ENCODE data around the gene MILR1.
"Not testable (repeated sequence)": the region's sequence is repeated elsewhere in the genome, so short reads cannot be mapped to it uniquely, and the experiment has no call there.

MILR1 gene

DNA sequence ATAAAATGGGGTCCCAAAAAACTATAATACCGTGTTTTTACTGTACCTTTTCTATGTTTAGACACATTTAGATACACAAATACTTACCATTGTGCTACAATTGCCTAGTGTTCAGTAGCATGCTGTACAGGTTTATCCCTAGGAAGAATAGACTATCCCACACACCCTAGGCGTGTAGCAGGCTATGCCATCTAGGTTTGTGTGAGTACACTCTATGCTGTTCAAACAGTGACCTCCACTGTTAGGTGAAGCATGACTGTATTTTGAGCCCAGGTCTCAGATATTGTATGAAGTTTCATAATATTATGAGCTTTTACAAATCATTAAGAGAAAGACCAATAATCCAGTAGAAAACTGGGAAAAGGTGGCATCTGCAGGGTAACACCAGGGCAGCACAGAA is 23.6 kb downstream of the MILR1 start:
- no peak for DNase-seq (ENCODE audit: low read depth)

DNA sequence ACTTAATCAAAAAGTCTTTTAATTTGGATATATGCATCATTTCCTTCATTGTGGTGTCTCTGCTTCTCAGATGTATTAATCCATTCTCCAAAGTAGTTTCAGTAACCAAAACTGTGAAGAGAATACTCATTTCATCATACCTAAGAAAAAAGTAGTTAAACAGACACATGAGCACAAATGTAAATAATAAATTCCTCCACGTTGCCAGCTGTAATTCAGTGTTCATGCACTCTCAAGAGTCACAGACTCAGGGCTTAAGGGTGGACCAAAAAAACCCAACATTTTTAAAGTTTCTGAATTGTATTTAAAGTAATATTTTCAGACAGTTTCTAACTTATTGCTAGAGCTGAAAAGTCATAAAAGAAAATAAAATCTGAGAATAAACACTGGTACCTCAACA is 28.9 kb downstream of the MILR1 start:
- DNase-seq (ENCODE audit: low read depth), result no peak

DNA sequence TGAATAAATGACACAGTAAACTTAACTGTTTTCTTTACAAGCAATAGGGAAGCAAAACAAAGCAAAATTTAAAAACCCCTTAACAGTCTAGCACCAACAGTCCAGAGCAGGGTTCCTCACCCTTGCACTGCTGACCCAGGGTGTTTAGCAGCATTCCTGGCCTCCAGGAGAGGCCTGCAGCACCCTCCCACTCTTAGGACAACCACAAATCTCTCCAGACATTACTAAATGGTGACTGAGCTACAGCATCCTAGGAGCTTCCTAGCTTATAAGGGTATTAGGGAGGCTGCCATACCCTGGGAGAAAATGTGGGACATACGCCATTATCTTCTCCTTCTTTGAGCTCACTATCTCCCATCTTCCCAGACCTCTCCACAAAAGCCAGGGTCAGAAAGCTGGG is 32.0 kb downstream of the MILR1 start:
- no peak for DNase-seq (ENCODE audit: low read depth)

DNA sequence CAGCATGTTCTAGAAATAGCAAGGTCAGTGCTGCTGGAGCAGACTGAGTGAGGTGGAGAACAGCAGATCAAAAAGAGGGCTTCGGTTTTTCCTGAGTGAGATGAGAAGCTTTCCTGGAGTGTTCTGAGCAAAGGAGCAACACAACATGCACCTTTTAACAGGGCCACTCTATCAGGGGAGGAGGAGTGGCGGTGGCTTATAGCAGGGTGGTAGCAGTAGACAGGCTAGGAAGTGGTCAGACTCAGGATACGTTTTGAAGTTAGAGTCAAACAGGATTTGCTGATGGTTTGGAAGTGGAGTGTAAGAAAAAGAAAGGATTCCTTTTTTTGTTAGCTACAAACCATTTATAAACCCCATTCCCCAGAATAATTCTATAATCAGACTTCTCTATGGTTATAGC is 35.5 kb downstream of the MILR1 start:
- DNase-seq (ENCODE audit: low read depth), result no peak

DNA sequence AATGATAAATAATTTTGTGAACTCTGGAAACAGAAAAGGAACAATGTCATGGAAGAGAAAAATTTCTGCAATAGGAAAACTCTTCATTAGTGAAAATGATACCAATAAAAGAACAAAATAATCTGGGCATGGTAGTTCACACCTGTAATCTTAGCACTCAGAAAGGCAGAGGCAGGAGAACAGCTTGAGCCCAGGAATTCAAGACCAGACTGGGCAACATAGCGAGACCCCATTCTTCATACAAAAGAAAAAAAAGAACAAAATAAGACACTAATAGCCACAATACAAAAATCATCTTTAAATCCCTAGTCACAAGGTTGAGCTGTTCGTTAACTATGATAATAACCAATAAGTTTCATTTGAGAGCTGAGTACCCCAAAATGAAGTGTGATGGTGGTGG is 39.4 kb downstream of the MILR1 start:
- no peak for DNase-seq (ENCODE audit: low read depth)

DNA sequence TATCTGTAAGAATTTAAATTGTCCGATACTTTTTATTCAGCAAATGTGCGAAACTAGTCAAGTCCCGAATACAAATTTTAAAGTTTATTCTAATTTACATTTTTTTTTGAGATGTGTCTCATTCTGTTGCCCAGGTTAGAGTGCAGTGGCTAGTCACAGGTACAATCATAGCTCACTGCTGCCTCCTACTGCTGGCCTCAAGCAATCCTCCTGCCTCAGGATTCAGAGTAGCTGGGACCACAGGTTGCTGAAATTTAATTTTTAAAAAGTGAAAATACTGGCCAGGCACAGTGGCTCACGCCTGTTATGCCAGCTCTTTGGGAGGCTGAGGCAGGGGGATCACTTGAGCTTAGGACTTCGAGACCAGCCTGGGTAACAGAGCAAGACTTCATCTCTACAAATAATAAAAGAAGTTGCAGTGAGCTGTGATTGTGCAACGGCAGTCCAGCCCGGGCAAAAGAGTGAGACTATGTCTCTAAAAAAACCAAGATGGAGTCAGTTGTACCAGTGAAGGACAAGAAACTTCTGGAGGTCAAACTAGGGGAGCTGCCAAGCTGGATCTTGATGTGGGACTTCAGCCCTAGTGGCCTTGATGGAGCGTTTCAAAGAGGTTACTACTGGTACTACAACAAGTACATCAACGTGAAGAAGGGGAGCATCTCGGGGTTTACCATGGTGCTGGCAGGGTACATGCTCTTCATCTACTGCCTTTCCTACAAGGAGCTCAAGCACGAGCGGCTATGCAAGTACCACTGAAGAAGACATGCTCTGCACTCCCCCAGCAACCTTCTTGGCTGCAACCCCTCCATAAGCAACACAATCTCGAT is 42.3 kb downstream of the MILR1 start:
- no peak for DNase-seq (ENCODE audit: low read depth)

DNA sequence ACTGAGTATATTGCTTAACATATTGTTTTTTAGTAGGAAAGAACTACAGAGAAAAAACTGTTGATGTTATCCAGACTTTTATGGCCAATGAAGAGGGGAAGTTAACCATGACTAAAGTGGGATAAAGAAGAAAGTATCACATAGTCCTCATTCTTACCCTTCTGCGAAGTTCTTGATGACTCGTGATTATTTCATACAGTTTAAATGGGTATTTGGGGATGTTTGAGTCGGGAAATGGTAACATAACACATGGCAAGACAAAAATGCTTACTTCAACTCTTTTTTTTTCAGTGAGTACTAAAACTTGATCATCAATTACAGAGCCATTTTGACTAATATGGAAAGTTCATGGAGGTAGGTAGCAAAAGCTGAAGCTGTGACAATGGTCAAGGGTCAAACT is 43.1 kb downstream of the MILR1 start:
- no peak for DNase-seq (ENCODE audit: low read depth)

DNA sequence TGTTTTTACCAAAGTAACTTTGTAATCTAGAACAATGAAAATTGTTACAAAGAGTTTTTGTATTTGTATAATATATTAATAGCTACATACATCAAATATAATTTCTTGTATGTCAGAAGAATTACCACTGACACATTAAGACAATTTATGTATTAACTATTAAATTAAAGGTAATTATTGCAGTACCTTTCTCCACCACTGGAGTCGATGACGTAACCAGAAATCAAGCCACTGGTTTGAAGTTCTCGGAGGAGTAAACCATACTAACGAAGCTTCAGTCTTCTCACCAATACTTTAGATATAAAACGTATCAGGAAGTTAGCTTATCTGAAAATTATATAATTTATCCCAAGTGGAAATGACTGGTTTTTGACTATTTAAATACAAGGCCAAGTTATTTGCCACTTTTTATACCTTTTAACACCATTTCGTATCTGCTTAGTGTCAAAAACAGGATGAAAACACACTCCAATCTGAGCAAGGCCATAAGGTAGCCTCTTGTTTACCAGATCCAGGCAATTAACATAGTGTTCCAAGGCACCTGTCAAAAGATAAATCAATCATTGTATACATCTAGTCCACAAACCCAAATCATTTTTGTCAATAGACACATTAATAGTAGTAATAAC is 43.7 kb downstream of the MILR1 start:
- no peak for DNase-seq (ENCODE audit: low read depth)

DNA sequence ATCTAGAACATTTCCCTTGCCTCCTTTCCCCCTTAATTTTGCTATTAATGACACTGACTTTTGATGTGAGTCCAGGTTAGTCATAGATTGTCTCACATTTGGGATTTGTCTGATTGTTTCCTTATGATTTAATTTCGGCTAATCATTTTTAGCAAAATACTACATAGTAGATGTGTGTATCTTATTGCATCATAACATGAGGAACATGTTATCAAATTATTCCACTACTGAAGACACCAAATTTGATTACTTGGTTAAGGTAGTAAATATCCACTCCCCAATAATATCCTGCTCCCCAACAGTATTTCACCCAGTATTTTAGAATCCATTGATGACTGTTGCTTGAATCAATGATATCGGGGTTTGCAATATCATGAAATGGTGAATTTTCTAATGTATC is 45.2 kb downstream of the MILR1 start:
- DNase-seq (ENCODE audit: low read depth), result no peak

DNA sequence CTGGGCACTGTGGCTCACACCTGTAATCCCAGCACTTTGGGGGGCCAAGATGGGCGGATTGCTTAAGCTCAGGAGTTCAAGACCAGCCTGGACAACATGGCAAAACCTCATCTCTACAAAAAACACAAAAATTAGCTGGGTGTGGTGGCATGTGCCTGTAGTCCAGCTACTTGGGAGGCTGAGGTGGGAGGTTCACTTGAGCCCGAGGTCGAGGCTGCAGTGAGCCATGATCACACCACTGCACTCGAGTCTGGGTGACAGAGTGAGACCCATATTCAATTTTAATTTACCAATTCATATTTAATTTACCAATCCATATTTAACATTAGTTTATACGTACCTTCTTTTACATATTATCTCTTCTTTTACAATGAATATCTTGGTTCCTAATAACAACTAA is 46.4 kb downstream of the MILR1 start:
- DNase-seq (ENCODE audit: low read depth), result not testable (repeated sequence)

DNA sequence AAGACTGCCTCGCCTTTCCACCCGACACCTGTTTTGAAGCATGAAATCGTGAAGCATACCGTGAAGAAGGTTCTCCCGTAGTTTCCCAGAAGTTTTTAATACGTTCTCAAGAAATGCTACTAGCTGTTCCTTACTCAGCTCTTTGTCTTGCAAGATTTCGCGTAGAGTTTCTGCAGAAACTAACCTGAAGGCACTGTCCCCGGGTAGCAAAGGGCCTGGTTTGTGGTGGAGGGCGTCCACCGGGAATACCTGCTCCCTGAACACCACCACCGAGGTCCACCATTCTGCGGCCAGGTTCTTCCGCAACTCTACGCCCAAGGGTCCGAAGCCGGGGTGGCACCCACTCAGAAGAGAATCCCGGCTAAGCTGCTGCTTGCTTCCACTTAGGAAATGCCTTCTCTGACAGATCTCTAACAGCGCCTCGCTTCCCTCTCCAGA is 47.5 kb downstream of the MILR1 start:
- no peak for DNase-seq (ENCODE audit: low read depth)

DNA sequence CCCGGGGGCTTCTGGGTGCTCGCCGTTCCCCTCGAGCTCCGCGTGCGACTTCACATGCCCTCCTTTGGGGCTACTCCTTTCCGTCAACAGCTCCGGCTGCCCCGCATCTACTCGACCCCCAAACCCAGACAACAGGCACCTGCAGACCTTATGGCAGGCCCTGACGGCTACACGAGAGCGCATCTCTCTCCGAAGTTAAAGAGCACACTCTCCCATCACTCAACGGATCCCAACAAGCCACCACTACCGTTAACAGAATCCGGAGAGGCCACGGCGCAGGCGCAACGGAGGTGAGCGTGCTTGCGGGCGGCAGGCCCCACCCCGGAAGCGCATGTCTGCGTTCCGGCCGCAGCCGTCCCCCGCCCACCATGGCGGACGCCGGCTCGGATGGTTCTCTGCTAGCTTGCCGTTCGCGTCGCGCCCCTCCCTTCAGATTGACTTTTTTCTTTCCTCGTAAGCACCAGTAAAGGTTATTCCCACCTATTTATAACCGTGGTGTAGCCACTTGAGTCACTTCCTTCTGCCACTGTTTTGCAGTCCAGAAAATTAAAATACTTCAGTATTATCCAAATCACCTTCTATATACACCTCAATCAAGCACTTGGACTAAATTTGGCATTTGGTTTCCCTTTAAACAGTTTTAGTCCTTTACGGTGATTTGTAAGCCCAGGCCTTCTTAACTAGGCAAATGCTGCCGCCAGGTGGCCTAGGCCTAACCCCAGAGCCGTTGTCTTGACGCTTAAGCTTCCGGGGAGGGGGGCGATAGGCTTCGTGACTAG is 48.1 kb downstream of the MILR1 start, which contains the start of gene POLG2:
Gene POLG2 (minus strand): TSS at position 269 of the 779 bp plus-strand sequence. CDS start 86 bp downstream, at position 183.
- DNase-seq (ENCODE audit: low read depth), result peak; percentile 82

DNA sequence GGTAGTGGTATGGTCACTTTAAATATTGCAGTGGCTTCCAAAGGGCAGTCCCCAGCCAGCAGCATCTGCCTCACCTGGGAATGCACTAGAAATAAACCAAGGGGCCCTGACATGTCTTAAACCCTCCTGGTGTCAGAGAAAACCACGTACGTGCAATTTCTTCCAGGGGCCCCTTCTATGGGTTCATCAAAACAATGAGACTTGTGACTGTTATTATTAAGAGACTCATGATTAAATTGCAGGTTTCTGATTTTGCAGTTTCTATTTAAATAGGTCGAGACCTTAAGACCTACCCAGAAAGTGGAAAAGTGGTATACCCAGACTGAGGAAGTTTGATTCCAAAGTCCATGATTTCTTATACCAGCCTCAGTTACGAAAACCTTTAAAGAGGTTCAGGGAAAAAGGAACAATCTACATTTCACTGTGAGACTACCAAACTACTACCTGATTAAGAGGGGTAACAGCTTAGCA is 48.7 kb downstream of the MILR1 start:
- DNase-seq (ENCODE audit: low read depth), result no peak

DNA sequence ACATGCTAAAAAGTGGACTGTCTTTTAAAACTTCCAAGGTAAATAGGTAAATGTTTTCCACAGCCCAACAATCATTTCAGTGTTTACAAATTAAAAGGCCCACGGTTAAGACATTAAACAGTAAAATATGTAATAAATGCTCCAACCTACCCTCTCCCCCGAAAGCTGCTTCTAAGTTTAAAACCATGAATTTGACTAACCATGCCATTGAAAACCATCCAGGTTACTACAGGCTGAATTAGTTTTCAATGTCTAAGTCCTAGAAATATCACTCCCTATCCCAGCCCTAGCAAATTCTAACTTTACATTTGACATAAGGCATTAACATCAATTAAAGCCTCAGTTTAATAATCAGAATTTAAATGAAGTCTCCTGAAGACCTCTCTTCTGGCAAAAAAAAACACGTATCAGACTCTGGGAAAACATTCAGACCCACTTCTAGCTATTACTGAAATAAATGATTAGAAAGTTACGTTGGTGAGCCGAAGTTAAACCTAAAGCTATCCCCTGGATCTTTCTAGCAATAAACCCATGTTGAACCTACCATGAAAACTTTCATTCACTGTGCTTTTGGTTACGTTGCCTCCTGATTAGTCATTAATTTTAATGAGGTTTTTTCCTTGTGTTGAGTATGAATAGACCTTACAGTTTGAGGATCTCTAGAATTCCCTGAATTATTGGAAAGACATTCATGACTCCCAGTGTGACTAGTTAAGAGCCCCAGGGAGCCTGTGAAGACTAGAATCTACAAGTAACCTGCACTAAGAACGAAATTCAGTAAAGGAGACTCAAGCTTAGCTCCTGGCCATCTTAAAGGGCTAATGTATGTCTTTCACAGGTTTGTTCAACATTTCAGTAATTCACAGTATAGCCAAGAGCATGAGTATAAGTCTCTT is 49.6 kb downstream of the MILR1 start:
- DNase-seq (ENCODE audit: low read depth), result no peak

DNA sequence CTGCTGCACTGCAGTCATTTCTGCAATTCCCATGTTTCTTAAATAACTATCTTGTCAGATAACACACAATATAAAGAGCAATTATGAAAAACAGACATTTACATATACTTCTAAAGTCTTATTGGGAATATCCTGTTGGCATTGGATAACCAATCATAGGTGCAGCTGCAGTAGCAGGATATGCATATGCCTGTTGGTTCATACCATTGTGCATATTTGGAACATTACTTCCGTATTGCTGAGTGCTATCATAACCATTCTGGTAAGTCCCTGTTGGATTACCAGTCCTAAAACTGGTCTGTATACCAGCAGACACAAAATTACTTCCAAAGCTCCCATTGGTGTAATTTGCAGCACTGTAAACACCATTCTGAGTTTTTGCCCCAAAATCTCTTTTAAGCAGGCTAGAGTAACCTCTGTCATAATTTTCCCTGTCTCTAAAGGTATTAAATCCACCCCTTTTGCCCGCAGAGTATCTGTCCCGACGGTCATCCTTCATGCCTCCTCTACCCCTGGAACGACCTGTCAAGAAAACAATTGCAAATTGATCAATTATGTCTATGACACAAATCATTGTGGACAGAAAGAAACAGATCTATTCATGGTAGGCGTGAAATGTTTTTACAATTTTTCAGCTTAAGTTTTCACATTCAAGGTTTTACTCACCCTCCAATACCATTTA is 51.0 kb downstream of the MILR1 start:
- DNase-seq (ENCODE audit: low read depth), result no peak

DNA sequence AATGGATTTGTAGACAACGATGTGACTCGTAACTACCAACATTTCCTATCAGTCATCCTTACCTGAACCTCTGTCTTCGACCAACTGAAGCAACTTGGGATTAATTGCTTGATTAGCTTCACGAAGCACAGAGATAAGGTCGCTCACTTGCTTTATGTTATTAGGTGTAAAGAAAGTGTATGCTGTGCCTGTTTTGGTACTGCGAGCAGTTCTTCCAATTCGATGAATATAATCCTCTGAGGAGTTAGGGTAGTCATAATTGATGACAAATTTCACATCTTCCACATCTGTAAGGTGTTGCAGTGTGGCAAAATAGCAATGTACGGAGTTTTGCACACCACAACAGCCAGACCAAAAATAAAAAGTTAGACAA is 51.6 kb downstream of the MILR1 start:
- DNase-seq (ENCODE audit: low read depth), result no peak

DNA sequence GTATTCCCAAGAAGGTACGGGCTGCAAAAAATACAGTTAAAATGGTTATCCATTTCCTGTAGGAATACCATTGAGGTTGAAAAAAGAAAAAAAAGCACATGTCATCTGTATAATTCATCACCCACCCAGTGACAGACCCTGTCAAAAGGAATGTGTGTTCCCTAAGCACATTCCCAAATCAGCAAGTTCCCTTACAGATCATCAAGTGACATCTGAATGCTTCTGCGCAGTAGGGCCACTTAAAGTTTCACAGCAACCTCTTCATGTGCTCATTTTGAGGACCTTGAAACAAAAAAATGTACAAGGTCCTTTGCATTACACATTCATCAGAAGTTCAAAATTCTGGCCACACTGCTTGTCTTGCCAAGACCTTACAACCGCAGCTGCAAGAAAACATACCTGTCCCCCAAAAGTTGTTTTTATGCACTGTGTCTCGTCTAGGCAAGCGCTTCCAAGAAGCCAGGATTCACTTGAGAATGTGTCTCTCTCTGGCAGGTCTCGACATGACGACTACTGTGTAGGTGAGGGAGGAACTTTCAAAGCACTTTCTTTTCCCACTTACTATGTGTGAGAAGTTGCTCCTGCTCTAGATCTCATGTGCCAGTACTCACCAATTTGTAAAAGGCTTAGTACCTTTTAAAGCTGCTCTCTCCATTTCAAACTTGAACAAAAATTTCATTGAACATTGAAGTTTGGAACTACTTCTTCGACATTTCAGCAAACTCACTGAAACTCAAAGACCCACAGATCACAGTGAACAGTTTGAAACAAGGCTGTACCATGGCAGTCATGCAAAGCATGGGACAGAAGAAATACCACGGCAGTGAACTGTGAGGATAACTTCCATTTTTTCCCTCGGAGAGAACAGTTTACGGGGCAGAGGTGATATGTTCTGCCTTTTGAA is 52.2 kb downstream of the MILR1 start:
- no peak for DNase-seq (ENCODE audit: low read depth)

DNA sequence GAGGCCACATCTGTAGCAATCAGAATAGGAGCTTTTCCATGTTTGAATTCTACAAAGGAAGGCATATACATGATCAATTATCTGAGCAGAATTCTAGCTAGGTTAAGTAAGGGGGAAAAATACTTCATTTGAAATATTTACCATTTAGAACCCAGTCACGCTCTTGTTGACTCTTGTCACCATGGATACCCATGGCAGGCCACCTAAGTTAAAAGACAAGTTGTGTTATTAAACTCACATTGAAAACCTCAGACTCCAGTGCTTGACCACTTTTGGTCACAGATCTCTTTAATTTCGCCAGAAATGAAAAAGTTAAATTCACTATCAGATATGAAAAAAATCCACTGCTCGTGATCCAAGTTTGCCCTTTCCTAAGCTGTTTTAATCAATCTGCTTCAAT is 53.1 kb downstream of the MILR1 start:
- no peak for DNase-seq (ENCODE audit: low read depth)

DNA sequence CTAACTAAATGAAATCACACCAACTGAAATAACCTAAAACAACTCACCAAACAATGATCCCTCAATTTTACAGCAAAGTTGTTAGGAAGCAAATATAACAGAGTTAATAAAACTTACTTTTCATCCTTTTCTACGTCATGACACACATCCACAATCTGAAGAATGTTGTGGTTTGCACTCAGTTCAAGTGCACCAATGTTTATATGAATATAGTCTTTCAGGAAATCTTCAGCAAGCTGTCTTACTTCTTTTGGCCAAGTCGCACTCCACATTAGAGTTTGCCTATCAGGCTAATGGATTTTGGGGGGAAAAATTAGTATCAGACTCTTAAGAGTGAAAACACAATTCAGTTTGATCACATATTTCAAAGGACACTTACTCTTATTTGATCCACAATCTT is 53.9 kb downstream of the MILR1 start:
- no peak for DNase-seq (ENCODE audit: low read depth)

DNA sequence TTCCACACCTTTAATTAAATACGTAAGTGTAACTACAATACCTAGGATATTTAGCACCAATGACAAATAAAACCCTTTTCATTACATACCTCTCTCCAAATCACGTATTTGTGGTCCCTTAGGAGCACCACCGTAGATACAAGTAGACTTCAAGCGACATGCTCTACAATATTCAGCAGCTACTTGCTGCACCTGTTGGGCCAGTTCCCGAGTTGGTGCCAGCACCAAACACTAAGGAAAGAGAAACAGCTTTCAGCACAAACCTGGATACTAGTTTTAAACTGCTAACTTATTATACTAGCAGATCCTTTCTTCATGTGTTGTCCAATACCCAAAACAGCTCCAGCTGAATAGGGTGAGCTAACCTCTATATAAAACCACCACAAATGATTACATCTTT is 54.4 kb downstream of the MILR1 start:
- no peak for DNase-seq (ENCODE audit: low read depth)
